GM19372 (cell line): ENCODE results near the gene CNDP2.
"Not testable (repeated sequence)": the region's sequence is repeated elsewhere in the genome, so short reads cannot be mapped to it uniquely, and the experiment has no call there.

ENCODE experiments used
- ATAC-seq: cut with Tn5 transposase; IDR thresholded peaks from one replicate; pipeline ENCODE4 v1.9.1; 2021; ENCODE audit warnings: mild to moderate bottlenecking, low read depth, moderate library complexity; ENCODE audit not compliant: unreplicated experiment

Gene CNDP2

GRCh38 chr18:74562775-74563174, 66.6 kb downstream of the CNDP2 start:
- no peak for ATAC-seq

DNA sequence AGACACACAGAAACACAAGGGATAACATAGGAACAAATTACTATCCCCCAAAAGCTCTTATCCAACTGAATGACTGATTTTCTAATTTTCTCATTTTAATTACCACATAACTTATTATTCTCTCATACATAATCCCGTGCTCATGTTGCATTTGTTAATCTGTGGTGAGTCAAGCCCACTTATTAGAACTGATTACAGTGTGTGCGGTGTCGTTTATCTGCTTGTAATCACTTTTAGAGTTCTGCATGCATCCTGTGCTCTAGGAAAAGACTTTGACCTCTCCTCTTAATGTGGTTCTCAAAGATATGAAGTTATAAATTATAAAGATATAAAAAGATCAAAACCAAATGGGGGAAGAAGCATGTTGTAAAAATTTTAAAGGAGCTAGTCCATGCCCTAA, 67.8 kb downstream of the CNDP2 start:
- ATAC-seq = no peak

DNA sequence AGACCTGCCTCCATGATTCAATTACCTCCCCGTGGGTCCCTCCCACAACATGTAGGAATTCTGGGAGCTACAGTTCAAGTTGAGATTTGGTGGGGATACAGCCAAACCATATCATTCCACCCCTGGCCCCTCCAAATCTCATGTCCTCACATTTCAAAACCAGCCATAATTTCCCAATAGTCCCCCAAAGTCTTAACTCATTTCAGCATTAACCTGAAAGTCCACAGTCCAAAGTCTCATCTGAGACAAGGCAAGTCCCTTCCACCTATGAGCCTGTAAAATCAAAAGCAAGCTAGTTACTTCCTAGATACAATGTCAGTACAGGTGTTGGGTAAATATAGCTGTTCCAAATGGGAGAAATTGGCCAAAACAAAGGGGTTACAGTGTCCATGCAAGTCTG, 69.0 kb downstream of the CNDP2 start:
- ATAC-seq = not testable (repeated sequence)

DNA sequence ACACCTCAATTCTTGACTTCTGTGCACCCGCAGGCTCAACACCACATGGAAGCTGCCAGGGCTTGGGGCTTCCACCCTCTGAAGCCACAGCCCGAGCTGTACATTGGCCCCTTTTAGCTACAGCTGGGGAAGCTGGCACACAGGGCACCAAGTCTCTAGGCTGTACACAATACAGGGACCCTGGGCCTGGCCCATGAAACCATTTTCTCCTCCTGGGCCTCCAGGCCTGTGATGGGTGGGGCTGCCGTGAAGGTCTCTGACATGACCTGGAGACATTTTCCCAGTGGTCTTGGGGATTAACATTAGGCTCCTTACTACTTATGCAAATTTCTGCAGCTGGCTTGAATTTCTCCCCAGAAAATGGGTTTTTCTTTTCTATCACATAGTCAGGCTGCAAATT, 69.8 kb downstream of the CNDP2 start:
- not testable (repeated sequence) for ATAC-seq

- ATAC-seq = no peak
These were observed 71.7 kb downstream of the CNDP2 start for GRCh38 chr18:74567822-74568221.

DNA sequence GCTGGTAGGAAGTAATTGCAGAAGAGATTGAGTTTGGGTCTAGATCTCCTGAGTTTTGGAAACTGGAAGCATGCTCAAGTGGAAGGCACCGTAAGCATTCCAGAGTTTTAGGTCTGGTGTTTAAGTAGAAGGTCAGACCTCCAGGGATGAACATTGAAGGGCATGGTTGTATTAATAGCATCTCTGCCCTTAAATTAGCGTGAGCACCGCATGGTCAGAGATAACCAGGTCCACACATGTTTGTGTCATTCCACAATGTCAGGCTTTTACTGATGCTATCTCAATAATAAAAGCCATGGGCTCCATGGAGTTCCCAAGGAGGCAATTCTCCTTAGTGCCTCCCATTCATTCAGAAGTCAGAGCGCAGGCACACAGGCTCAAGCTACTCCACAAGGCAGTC, 73.2 kb downstream of the CNDP2 start:
- no peak for ATAC-seq

DNA sequence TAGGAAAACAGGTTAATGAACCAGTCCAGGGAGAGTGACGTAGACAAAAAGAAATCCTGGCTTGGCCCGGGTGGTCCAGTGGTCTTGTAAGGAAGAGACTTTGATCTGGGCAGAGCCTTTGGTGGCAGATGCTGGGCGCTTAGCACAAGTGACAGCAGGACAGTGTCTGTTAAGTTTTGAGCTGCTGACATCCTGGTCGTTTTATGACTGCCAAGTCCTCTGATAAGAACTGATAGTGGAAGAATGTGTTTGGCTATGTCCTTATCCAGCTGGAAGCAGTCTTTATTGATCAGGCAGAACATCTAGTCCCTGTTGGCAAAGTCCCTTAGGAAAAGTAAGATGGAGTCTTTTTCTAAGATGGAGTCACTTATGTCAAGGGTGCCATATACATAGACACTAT, 74.1 kb downstream of the CNDP2 start:
- no peak for ATAC-seq

- no peak for ATAC-seq
These were observed 75.9 kb downstream of the CNDP2 start for GRCh38 chr18:74571895-74572680.

GRCh38 chr18:74573053-74573452, 76.9 kb downstream of the CNDP2 start:
- no peak for ATAC-seq
